Erythroblast (primary cell): ENCODE results near the gene ATP6V0E1.

Experiments used
- GATA1 ChIP-seq: IDR thresholded peaks from 2 replicates; pipeline ENCODE4 v1.6.1; 2011; ENCODE audit warnings: low read depth, mild to moderate bottlenecking, control low read depth, low read length, moderate library complexity
- POLR2A ChIP-seq: IDR thresholded peaks from 2 replicates; pipeline ENCODE4 v1.6.1; 2011; ENCODE audit warnings: mild to moderate bottlenecking, low read length

- no peak for TF ChIP-seq POLR2A
- no peak for TF ChIP-seq GATA1
Observed at GRCh38 chr5:172935096-172935495, 48.5 kb upstream of the ATP6V0E1 start.
